RCC 7860 (cell line): Measurements from ENCODE around the gene MDH1B.
A peak's percentile ranks its signal among the peaks of the same experiment; 100 is the strongest.
"Not testable (repeated sequence)": the region's sequence is repeated elsewhere in the genome, so short reads cannot be mapped to it uniquely, and the experiment has no call there.

ENCODE experiments used
- DNase-seq: peaks from one replicate; pipeline ENCODE4 v3.0.0-alpha.2; 2015; ENCODE audit warnings: low spot score
- FAIRE-seq: peaks from 2 replicates; lab custom pipeline; 2012; peaks lifted over from hg19 to GRCh38; lab: Jason Lieb, UNC

Gene MDH1B

GRCh38 chr2:206765242-206766056, at the start of gene MDH1B, which contains the start of gene FASTKD2:
TSS of gene MDH1B (minus strand) at chr2:206765328. CDS start at chr2:206765271, 57 bp downstream.
TSS of gene FASTKD2 (plus strand) at chr2:206765606. CDS start at chr2:206766694, 1,088 bp downstream.
- DNase-seq (peak; percentile 88), FAIRE-seq (peak; percentile 76)

- no peak for DNase-seq
- no peak for FAIRE-seq
Measured at GRCh38 chr2:206814498-206814897, 49.4 kb upstream of the MDH1B start.

- not testable (repeated sequence) for FAIRE-seq, DNase-seq
Measured at GRCh38 chr2:206812471-206812870, 47.3 kb upstream of the MDH1B start.

- DNase-seq, FAIRE-seq: not testable (repeated sequence)
Measured at GRCh38 chr2:206807624-206808023, 42.5 kb upstream of the MDH1B start.

GRCh38 chr2:206805887-206806607, 40.9 kb upstream of the MDH1B start:
- FAIRE-seq (no peak), DNase-seq (no peak)

GRCh38 chr2:206804326-206804725, 39.2 kb upstream of the MDH1B start:
- DNase-seq = no peak
- FAIRE-seq = no peak

- DNase-seq = no peak
- no peak for FAIRE-seq
Measured at GRCh38 chr2:206802654-206803514, 37.8 kb upstream of the MDH1B start.

- DNase-seq = no peak
- no peak for FAIRE-seq
Measured at GRCh38 chr2:206801418-206802189, 36.5 kb upstream of the MDH1B start.

GRCh38 chr2:206800506-206801417, 35.6 kb upstream of the MDH1B start:
- FAIRE-seq = peak; percentile 53
- DNase-seq = peak; percentile 55

- DNase-seq (no peak), FAIRE-seq (no peak)
Measured at GRCh38 chr2:206799083-206799482, 34.0 kb upstream of the MDH1B start.

GRCh38 chr2:206798000-206798399, 32.9 kb upstream of the MDH1B start:
- DNase-seq = no peak

GRCh38 chr2:206797376-206797775, 32.2 kb upstream of the MDH1B start:
- no peak for FAIRE-seq

More at GRCh38 chr2:206798000-206798399, 32.9 kb upstream of the MDH1B start:
- FAIRE-seq = no peak

GRCh38 chr2:206792645-206793044, 27.5 kb upstream of the MDH1B start:
- no peak for FAIRE-seq
- DNase-seq = no peak

More at GRCh38 chr2:206797376-206797775, 32.2 kb upstream of the MDH1B start:
- no peak for DNase-seq

GRCh38 chr2:206790311-206790935, 25.3 kb upstream of the MDH1B start:
- no peak for FAIRE-seq

GRCh38 chr2:206784559-206785353, 19.6 kb upstream of the MDH1B start:
- no peak for DNase-seq
- FAIRE-seq = no peak

More at GRCh38 chr2:206790311-206790935, 25.3 kb upstream of the MDH1B start:
- no peak for DNase-seq

GRCh38 chr2:206783718-206784117, 18.6 kb upstream of the MDH1B start:
- DNase-seq = no peak
- FAIRE-seq = no peak

- FAIRE-seq (no peak), DNase-seq (no peak)
Measured at GRCh38 chr2:206780671-206781070, 15.5 kb upstream of the MDH1B start.

GRCh38 chr2:206776432-206776831, 11.3 kb upstream of the MDH1B start:
- FAIRE-seq (no peak), DNase-seq (no peak)
